HepG2 (cell line): ENCODE data around the gene PLCXD1. TPM values are rescaled to one million over a fixed set of nuclear protein-coding genes. Genes with fewer than 3 reads are reported as not detected.
A peak's percentile ranks its signal among the peaks of the same experiment; 100 is the strongest.

Experiments used
- AGO1 ChIP-seq: fragments of 200-400 bp; formaldehyde crosslinking; IDR thresholded peaks from 2 replicates; pipeline ENCODE4 v1.6.1; 2017; ENCODE audit warnings: mild to moderate bottlenecking, low read depth, low read length, moderate library complexity; ENCODE audit not compliant: poor library complexity, severe bottlenecking
- EP300 ChIP-seq, 3 experiments: sonication (generic) in 1 of 3; formaldehyde crosslinking in 1 of 3; IDR thresholded peaks; 2 replicates each; pipeline versions ENCODE4 v1.5.1 to v1.6.1; 2011 to 2020; ENCODE audit warnings: low read depth in 2 of 3, low read length in 2 of 3, borderline replicate concordance in 1 of 3, improper control_type of control experiment in 1 of 3, mild to moderate bottlenecking in 1 of 3, missing genetic modification reagents in 1 of 3, moderate library complexity in 1 of 3
- IRF2 ChIP-seq: IDR thresholded peaks from 2 replicates; pipeline ENCODE4 v1.6.1; 2018; ENCODE audit warnings: missing genetic modification reagents, missing compliant biosample characterization
- ISL2 ChIP-seq: sonication (generic); formaldehyde crosslinking; IDR thresholded peaks from 2 replicates; pipeline ENCODE4 v1.5.0; 2020; ENCODE audit warnings: missing genetic modification reagents
- JDP2 ChIP-seq: sonication (generic); formaldehyde crosslinking; IDR thresholded peaks from 2 replicates; pipeline ENCODE4 v1.8.1; 2022; ENCODE audit warnings: missing genetic modification reagents, borderline replicate concordance
- JUND ChIP-seq: sonication (generic); formaldehyde crosslinking; IDR thresholded peaks from 2 replicates; pipeline ENCODE4 v1.8.0; 2022; ENCODE audit warnings: mild to moderate bottlenecking, missing genetic modification reagents
- KDM5B ChIP-seq: sonication (generic); formaldehyde crosslinking; IDR thresholded peaks from 2 replicates; pipeline ENCODE4 v1.4.0; 2020; ENCODE audit warnings: missing genetic modification reagents, mild to moderate bottlenecking, borderline replicate concordance
- MAFK ChIP-seq, 2 experiments: IDR thresholded peaks in 1 of 2; conservative IDR thresholded peaks in 1 of 2; 2 replicates each; pipeline ENCODE4 v1.6.1; 2011; ENCODE audit warnings: improper control_type of control experiment in 2 of 2, low read length in 2 of 2
- RORA ChIP-seq: sonication (generic); formaldehyde crosslinking; IDR thresholded peaks from 2 replicates; pipeline ENCODE4 v1.5.0; 2020; ENCODE audit warnings: mild to moderate bottlenecking, missing genetic modification reagents, moderate library complexity
- SATB2 ChIP-seq: sonication (generic); formaldehyde crosslinking; IDR thresholded peaks from 2 replicates; pipeline ENCODE4 v1.5.0; 2020; ENCODE audit warnings: missing genetic modification reagents
- ZKSCAN5 ChIP-seq: sonication (generic); formaldehyde crosslinking; IDR thresholded peaks from 2 replicates; pipeline ENCODE4 v1.5.1; 2020; ENCODE audit warnings: mild to moderate bottlenecking, missing genetic modification reagents
- ZNF12 ChIP-seq: sonication (generic); formaldehyde crosslinking; IDR thresholded peaks from 2 replicates; pipeline ENCODE4 v1.5.0; 2020; ENCODE audit warnings: missing genetic modification reagents
- ZNF558 ChIP-seq: sonication (generic); formaldehyde crosslinking; IDR thresholded peaks from 2 replicates; pipeline ENCODE4 v1.9.0; 2022; ENCODE audit warnings: mild to moderate bottlenecking, missing genetic modification reagents, borderline replicate concordance
- ZNF83 ChIP-seq: sonication (generic); formaldehyde crosslinking; IDR thresholded peaks from 2 replicates; pipeline ENCODE4 v1.4.0; 2020; ENCODE audit warnings: missing genetic modification reagents, mild to moderate bottlenecking, borderline replicate concordance
- polyA plus RNA-seq, 8 experiments: library from polyadenylated mRNA; depleted of rRNA in 3 of 8; stranded (reverse) in 7 of 8; unstranded in 1 of 8; fragments of >200 nt; fragmentation: Illumina TruSeq in 4 of 8; extraction: Trizol in 4 of 8; gene quantifications; 2 replicates each; pipeline versions ENCODE4 v1.2.1 to v1.2.3, GENCODE V29; 2011 to 2016; ENCODE audit warnings: low read depth in 4 of 8, missing spikeins in 1 of 8, mixed read lengths in 1 of 8; ENCODE audit not compliant: insufficient read depth in 1 of 8
- total RNA-seq, 5 experiments: library from RNA; depleted of rRNA; stranded (reverse); fragments of >200 nt; fragmentation: Illumina TruSeq; extraction: Trizol; gene quantifications; 2 replicates each; pipeline ENCODE4 v1.2.3, GENCODE V29; 2016; ENCODE audit warnings: low read depth in 1 of 5
- TF ChIP-seq, protein P1 (sequence below): sonication (generic); formaldehyde crosslinking; IDR thresholded peaks from 2 replicates; pipeline ENCODE4 v1.4.0; 2020; ENCODE audit warnings: missing genetic modification reagents
- TF ChIP-seq, protein P2 (sequence below): sonication (generic); formaldehyde crosslinking; IDR thresholded peaks from 2 replicates; pipeline ENCODE4 v1.8.0; 2023; ENCODE audit warnings: mild to moderate bottlenecking, missing genetic modification reagents
- TF ChIP-seq, protein P3 (sequence below): sonication (generic); formaldehyde crosslinking; IDR thresholded peaks from 2 replicates; pipeline ENCODE4 v1.5.1; 2020; ENCODE audit warnings: mild to moderate bottlenecking, missing genetic modification reagents, moderate library complexity
- TF ChIP-seq, protein P4 (sequence below): IDR thresholded peaks from 2 replicates; pipeline ENCODE4 v1.6.1; 2012; ENCODE audit warnings: inconsistent platforms
- TF ChIP-seq, protein P5 (sequence below): sonication (generic); formaldehyde crosslinking; IDR thresholded peaks from 2 replicates; pipeline ENCODE4 v1.8.1; 2023; ENCODE audit warnings: mild to moderate bottlenecking, moderate library complexity, missing genetic modification reagents
- TF ChIP-seq, protein P6 (sequence below): IDR thresholded peaks from 2 replicates; pipeline ENCODE4 v1.6.1; 2016; ENCODE audit warnings: mild to moderate bottlenecking, missing biosample characterization, missing genetic modification reagents

Gene PLCXD1
- total and polyA plus RNA-seq, 2 of the 13 experiments (the other 11 are each of a cell fraction or from before 2014, with no cell fraction given): 87.7 to 153 TPM

DNA sequence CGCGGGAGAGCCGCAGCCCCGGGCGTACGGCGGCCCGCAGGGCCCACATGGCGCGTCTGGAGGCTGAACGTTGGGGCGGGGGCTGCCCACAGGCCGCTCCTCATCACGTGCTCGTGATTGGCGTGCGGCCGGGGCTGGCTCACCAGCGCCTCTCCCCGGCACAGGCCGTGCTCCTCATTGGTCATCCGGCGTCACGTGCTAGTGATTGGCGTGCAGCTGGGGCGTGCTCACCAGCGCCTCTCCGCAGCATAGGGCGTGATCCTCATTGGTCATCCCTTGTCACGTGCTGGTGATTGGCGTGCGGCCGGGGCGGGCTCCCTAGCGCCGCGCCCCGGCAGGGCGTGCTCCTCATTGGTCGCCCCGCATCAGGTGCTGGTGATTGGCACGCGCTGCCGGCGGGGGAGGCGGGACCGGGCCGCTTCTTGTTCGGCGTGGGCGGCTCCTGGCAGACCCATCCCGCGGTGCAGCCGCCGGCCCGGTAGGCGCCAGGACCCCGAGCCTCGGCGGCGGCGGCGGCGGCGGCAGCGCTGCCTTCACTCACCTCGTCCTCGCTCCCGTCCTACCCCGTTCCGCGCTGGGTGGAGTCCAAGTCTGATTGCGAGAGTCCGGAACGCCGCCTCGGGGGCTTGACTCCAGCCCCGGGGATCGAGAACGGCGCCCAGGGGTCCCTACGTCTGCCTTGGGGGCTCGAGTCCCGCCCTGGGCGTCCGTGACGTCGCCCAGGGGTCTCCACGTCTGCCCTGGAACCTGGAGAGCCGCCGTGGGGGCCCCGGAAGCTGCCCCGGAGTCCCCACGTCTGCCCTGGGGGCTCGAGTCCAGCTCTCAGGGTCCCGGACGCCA lies 37.8 kb downstream of the PLCXD1 start, which contains the start of gene GTPBP6 (continued):
- TF ChIP-seq, protein P1, sequence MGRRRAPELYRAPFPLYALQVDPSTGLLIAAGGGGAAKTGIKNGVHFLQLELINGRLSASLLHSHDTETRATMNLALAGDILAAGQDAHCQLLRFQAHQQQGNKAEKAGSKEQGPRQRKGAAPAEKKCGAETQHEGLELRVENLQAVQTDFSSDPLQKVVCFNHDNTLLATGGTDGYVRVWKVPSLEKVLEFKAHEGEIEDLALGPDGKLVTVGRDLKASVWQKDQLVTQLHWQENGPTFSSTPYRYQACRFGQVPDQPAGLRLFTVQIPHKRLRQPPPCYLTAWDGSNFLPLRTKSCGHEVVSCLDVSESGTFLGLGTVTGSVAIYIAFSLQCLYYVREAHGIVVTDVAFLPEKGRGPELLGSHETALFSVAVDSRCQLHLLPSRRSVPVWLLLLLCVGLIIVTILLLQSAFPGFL (CRISPR knock-in tag): no peak
- TF ChIP-seq, protein P2, sequence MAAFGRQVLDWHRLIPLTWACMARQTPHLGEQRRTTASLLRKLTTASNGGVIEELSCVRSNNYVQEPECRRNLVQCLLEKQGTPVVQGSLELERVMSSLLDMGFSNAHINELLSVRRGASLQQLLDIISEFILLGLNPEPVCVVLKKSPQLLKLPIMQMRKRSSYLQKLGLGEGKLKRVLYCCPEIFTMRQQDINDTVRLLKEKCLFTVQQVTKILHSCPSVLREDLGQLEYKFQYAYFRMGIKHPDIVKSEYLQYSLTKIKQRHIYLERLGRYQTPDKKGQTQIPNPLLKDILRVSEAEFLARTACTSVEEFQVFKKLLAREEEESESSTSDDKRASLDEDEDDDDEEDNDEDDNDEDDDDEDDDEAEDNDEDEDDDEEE: peak; percentile 90
- TF ChIP-seq JDP2 (CRISPR knock-in tag) (no peak), SATB2 (CRISPR knock-in tag) (no peak), KDM5B (CRISPR knock-in tag) (peak; percentile 42; the same call in 1 of the 2 replicates), JUND (no peak), ZNF558 (CRISPR knock-in tag) (no peak), EP300 (IDR thresholded peaks at IDR 0.05; ENCODE audit: low read depth in 2 of 2, low read length in 2 of 2) (no peak), EP300 (CRISPR knock-in tag; IDR thresholded peaks at IDR 0.05; ENCODE audit: borderline replicate concordance) (no peak), ISL2 (no peak), IRF2 (CRISPR knock-in tag) (0 out of 2 replicates have a peak, but pooled peaks have one; percentile 52), RORA (CRISPR knock-in tag) (no peak), ZKSCAN5 (CRISPR knock-in tag) (no peak), MAFK (conservative IDR thresholded peaks at IDR 0.05 in 1 of 2, IDR thresholded peaks at IDR 0.05 in 1 of 2; ENCODE audit: low read length in 2 of 2) (no peak), AGO1 (peak; percentile 100), ZNF12 (CRISPR knock-in tag) (no peak), ZNF83 (CRISPR knock-in tag) (no peak)
- TF ChIP-seq, protein P3, sequence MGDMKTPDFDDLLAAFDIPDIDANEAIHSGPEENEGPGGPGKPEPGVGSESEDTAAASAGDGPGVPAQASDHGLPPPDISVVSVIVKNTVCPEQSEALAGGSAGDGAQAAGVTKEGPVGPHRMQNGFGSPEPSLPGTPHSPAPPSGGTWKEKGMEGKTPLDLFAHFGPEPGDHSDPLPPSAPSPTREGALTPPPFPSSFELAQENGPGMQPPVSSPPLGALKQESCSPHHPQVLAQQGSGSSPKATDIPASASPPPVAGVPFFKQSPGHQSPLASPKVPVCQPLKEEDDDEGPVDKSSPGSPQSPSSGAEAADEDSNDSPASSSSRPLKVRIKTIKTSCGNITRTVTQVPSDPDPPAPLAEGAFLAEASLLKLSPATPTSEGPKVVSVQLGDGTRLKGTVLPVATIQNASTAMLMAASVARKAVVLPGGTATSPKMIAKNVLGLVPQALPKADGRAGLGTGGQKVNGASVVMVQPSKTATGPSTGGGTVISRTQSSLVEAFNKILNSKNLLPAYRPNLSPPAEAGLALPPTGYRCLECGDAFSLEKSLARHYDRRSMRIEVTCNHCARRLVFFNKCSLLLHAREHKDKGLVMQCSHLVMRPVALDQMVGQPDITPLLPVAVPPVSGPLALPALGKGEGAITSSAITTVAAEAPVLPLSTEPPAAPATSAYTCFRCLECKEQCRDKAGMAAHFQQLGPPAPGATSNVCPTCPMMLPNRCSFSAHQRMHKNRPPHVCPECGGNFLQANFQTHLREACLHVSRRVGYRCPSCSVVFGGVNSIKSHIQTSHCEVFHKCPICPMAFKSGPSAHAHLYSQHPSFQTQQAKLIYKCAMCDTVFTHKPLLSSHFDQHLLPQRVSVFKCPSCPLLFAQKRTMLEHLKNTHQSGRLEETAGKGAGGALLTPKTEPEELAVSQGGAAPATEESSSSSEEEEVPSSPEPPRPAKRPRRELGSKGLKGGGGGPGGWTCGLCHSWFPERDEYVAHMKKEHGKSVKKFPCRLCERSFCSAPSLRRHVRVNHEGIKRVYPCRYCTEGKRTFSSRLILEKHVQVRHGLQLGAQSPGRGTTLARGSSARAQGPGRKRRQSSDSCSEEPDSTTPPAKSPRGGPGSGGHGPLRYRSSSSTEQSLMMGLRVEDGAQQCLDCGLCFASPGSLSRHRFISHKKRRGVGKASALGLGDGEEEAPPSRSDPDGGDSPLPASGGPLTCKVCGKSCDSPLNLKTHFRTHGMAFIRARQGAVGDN (CRISPR knock-in tag): peak; percentile 78
- TF ChIP-seq, protein P4, sequence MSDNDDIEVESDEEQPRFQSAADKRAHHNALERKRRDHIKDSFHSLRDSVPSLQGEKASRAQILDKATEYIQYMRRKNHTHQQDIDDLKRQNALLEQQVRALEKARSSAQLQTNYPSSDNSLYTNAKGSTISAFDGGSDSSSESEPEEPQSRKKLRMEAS: no peak
- TF ChIP-seq, protein P5, sequence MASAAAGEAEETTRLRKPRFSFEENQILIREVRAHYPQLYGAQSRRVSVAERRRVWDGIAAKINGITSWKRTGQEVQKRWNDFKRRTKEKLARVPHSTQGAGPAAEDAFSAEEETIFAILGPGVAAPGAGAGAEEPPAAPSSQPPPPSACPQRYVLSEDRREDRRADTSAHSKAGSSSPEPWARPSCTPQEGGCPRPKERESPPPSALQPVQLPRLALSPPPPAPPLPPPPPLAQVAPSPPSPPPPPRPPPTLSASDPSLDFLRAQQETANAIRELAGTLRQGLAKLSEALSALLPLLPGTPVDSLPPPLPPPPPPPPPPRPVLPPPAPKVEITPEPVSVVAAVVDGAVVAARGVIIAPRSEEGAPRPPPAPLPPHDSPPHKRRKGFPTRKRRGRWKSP (CRISPR knock-in tag): no peak
- TF ChIP-seq, protein P6, sequence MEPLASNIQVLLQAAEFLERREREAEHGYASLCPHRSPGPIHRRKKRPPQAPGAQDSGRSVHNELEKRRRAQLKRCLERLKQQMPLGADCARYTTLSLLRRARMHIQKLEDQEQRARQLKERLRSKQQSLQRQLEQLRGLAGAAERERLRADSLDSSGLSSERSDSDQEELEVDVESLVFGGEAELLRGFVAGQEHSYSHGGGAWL (CRISPR knock-in tag): peak; percentile 78
